Measurements from ENCODE around the gene BICDL2.

DNA sequence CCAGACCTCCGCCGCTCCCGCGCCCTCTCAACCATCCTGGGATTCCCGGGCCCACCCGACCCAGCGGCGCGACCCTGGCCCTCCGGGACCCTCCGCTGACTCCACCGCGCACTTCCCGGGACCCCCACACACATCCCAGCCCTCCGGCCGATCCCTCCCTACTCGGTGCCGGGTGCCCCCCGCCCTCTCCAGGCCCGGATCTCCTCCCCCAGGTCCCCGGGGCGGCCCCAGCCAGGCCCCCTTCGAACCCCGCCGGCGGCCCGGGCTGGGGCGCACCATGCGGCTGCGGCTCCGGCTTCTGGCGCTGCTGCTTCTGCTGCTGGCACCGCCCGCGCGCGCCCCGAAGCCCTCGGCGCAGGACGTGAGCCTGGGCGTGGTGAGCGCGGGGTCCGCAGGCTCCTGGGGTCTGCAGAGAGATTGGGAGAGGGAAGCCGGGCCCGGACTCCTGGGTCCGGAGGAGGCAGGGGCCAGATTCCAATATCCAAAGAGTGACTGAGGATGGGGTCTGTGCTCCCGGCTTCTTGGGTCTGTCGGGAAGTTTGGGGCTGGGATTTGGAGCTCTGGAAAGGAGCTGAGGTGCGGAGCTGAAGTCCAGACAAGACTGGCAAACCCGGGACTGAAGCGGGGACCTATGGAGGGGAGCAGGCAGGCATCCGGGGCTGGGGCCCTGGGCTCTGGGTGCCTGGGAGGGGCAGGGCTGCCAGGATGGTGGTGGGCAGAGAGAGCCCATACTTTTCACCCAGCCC is 10.1 kb upstream of the BICDL2 start:
- TF ChIP-seq, protein P1, sequence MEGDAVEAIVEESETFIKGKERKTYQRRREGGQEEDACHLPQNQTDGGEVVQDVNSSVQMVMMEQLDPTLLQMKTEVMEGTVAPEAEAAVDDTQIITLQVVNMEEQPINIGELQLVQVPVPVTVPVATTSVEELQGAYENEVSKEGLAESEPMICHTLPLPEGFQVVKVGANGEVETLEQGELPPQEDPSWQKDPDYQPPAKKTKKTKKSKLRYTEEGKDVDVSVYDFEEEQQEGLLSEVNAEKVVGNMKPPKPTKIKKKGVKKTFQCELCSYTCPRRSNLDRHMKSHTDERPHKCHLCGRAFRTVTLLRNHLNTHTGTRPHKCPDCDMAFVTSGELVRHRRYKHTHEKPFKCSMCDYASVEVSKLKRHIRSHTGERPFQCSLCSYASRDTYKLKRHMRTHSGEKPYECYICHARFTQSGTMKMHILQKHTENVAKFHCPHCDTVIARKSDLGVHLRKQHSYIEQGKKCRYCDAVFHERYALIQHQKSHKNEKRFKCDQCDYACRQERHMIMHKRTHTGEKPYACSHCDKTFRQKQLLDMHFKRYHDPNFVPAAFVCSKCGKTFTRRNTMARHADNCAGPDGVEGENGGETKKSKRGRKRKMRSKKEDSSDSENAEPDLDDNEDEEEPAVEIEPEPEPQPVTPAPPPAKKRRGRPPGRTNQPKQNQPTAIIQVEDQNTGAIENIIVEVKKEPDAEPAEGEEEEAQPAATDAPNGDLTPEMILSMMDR (IDR thresholded peaks at IDR 0.05), result no peak
- no peak for TF ChIP-seq POLR2AphosphoS5 (IDR thresholded peaks at IDR 0.05)
- no peak for TF ChIP-seq POLR2A (IDR thresholded peaks at IDR 0.05)

Data from breast epithelium (tissue), 3 donors.